SKM-1 (cell line): ENCODE results near the gene C1QTNF12.

Experiments
- DNase-seq: peaks from one replicate; lab custom pipeline; 2025; ENCODE audit not compliant: unreplicated experiment; lab: John Stamatoyannopoulos, UW

The C1QTNF12 gene

DNA sequence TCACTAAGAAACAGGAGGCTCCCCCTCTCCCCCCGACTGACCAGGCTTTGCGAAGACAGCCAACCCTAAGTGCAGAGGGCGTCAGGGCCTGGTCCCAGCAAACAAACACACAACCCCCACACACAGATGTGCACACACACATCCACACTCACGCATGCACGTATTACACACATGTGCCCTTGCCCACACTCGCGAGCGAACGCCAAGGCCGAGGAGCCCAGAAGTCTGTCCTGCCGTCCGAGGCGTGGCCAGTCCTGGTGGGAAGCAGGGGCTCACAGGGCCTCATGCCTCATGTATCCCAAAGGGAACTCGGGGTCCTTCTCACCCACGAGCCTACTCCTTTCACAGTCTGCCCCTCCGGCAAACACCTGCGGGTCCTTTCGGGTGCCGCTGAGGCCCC, 16.8 kb downstream of the C1QTNF12 start:
- no peak for DNase-seq

DNA sequence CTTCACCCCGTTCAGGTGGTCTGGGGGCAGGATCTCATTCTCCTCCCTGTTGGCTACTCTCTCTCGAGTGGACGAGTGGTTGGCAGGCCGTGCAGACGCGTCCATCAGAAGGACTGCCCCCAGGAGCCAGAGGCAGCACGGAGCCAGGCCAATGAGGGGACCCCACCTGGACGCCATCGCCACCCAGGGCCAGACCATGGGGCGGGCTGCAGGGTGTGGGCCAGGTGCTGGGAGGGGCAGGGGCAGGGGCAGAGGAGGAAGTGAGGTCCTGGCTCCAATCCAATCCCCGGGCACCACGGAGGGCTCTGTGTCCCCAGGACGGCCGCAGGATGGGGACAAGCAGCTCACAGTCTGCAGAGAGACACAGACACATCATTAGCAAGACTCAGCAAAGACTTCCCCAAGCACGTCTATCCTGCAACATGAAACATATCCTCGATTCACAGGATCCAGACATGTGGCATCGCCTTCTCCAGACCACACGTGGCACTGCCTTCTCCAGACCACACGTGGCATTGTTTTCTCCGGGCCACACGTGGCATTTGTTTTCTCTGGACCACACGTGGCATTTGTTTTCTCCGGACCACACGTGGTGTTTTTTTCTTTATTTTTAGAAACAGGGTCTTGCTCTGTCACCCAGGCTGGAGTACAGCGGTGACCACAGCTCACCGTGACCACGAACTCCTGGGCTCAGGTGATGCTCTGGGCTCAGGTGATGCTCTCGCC, 17.8 kb downstream of the C1QTNF12 start:
- no peak for DNase-seq

DNA sequence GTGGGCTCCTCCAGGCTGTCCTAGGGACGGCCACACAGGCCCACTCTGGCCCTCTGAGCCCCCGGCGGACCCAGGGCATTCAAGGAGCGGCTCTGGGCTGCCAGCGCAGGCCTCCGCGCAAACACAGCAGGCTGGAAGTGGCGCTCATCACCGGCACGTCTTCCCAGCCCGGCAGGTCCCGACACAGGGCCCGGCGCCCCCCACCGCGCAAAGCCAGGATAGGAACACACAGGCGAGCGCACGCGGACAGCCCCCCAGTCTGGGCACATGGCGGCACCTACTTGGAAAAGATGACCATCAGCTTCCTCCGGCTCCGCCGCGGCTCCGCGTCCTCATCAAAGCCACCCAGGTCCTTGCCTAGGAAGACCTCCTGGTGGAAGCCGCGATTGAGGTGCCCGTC, 18.3 kb downstream of the C1QTNF12 start:
- no peak for DNase-seq

DNA sequence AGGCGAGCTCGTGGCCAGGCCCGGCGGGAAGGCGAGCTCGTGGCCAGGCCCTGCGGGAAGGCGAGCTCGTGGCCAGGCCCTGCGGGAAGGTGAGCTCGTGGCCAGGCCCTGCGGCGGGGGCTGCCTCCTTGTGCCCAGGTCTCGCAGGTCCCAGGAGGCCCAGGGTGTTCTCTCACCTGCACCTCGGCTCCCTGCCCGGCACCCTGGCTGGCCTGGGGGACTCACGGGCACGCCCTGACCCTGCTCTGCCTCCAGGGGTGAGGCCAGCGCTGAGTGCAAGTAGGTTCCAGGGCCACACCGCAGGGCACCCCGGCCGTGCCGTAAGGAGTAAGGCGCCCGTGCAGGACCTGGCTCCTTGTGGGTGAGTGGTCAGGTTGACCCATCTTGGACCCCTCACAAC, 19.1 kb downstream of the C1QTNF12 start:
- no peak for DNase-seq

DNA sequence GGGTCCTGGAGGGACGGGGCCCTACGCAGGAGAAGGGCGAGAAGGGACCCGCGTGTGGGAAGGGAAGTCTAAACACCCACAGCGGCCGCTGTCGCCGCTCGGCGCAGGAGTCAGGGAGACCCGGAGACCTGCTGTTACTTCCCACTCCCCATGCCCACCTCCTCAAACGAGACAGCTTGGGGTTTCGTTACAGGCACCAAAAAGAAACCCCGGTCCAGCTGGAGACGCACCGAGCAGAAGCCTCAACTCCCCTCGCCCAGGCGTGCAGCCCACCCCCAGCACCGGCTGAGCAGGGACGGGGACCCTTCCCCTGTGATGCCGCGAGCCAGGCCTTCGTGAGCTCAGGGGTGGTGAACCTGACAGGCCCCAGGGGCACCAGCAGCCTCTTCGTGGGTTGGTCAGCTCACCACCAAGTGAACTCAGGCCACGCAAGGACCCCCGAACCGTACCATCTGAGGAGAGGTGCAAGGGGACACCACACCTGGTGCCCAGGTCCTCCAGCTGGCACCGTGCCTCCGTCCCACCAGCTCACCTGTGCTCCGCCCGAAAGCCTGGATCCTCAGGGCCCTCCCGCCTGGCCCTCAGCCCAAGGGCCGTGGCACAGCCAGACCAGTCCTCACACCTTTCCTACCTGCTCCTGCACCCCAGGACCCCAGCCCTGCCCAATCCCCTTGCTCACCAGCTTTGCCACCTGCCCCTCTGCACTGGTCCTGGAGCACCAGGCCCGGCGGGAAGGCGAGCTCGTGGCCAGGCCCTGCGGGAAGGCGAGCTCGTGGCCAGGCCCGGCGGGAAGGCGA, 19.8 kb downstream of the C1QTNF12 start:
- no peak for DNase-seq

DNA sequence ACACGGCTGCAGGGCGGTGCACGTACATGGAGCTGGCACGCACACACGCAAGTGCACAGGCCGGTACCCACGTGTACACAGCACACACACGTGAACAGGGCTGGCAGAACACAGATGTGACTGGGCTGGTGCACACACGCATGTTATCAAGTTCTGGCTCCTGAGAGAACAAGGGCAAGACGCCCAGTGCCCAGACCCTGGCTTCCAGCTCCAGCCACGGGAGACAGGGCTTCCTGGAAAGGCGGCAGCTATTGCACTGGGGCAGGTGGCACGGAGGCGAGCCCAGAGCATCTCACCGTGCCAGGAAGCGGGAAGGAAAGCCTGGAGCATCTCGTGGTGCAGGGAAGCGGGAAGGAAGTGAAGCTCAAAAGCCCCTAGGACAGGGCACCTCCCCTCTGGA, 20.6 kb downstream of the C1QTNF12 start:
- no peak for DNase-seq

DNA sequence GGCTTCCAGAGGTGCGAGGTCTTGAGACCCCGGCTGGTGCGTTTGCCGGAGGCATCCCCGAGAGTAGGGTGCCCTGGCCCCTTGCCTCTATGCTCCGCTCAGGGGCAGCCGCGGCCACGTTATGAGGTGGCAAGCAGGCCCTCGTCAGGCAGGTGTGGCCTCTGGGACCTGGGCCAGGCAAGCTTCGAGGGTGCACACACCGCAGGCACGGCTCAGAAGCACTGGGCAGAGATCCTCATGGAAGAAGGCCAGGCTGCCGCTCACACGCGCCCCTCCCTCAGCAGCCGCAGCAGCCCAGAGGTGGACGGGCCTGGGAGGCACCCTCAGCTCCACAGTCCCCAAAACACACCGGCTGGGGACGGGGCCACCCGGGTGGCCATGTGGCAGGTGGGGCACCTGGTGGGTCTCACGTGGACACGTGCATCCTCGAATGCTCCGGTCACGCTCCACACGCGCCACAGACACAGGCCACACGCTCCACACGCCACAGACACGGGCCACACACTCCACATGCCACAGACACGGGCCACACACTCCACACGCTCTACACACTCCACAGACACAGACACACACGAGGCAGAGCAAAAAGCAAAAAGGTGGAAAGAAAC, 21.2 kb downstream of the C1QTNF12 start:
- DNase-seq, result no peak

DNA sequence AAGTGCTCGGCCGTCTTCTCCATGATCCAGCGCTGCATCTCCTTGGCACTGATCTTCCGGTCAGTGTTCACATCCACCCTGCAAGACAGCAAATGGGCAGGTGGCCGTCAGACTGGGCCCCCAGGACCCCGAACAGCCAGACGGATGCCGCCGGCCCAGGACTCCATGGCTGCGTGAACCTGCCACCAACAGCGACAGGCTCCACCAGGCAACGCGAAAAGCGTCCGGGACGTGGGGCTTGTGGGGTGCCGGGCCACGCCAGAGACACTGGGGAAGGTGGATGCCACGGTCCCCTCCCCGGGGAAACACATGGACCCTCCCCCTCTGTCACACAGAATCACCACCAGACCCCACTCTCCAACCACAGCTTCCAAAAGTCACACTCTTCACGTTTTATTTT, 22.6 kb downstream of the C1QTNF12 start:
- DNase-seq, result no peak

DNA sequence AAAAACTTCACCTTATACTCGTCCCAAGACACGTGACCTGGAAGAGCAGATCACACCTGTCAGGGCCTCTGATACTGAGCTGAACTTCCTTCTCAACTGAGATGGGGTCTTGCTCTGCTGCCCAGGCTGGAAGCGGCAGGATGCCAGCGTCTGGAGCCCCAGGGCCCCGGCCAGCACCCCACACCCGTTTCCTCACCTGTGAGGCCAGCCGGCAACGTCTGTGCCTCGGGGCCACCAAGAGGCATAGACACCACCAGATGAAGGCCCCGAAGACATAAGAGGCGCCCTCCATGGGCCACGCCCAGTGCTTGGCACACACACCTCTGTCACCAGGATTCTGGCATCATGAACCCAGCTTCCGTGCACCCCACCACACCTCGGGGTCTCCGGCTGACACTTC, 23.2 kb downstream of the C1QTNF12 start:
- no peak for DNase-seq

DNA sequence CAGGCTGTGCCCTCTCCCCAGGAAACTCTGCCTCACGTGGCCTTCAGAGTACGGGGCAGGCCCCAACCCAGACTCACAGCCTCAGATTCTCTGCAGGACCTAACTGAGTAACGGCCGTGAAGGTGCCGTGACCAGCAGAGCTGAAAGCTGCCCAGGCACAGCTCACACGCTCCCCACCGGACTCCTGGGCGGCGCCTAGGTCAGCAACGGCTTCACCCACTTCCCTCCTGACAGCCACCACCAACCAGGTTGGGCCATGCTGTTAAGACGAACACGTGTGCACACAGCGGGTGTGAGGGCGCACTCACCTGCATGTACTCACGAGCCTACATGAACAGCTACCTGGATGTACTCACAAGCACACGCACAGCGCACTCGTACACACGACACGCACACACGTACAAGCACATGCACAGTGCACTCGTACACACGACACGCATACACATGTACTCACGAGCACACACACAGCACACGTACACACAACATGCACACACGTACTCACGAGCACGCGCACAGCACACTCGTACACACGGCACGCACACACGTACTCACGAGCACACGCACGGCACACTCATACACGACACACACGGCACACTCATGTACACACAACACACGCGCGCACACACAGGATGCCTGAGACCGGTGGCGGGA, 23.8 kb downstream of the C1QTNF12 start:
- no peak for DNase-seq

DNA sequence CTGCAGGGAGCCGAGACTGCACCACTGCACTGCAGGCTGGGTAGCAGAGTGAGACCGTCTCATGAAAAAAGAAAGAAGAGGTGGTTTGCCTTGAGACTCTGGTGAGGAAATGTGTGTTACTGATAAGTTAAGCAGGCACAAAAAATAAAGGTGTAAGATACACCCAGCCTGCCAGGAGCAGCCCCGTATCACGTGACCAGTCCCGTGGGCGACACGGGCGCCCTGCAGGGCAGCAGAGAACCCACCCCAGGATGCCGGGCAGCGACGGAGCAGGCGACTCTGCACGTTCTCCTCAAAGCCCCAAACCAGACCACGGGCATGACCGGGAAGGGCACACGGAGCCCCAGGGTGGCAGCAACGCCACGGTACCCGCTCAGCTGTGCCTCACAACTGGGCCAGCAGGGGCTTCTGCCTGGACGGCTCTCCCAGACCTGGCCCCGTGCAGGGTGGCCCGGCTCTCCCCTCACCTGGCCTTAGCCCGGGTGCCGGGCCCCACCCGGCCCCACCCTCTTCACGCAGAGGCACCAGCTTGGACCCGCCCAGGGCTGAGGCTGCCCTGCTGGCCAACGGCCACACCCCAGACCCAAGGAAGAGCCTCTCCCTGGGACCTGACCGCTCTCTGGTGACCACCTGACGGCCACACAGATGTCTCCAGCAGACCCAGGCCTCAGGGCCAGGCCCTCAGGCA, 24.5 kb downstream of the C1QTNF12 start:
- no peak for DNase-seq

DNA sequence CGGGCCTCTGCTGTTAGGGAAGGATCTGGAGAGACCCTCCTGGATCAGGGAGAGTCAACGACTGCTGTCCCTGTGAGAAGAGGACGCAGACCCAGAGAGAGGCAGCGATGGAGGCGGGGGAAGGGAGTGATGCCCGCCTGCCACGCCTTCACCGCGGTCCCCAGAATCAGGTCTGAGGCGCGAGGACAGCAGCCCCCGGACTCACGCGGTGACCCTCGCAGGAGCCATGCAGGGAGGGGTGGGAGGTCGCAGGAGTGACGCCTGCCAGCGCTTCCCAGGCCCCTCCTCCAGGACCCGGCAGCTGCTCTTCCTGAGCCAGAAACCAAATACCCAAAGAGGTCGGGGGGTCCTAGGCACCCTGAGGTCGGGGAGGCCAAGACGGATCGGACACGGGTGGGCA, 26.3 kb downstream of the C1QTNF12 start:
- no peak for DNase-seq

DNA sequence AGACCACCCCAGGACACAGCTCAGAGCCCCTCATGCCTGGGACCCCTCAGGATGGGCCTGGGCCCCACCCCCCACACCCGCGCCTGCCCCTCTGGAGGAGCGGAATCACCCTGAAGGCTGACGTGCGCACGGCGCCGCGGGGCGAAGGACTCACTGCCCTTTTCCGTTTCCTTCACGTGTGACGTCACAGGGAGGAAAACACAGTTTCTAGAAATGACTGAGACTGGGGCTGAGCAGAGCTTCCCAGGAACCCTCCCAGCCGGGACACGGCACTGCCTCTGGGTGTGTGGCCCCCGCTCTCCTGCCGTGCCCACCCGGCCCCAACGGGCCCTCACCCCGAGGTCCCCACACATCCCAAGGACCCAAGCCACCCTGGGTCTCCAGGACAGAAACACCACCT, 27.2 kb downstream of the C1QTNF12 start:
- no peak for DNase-seq

DNA sequence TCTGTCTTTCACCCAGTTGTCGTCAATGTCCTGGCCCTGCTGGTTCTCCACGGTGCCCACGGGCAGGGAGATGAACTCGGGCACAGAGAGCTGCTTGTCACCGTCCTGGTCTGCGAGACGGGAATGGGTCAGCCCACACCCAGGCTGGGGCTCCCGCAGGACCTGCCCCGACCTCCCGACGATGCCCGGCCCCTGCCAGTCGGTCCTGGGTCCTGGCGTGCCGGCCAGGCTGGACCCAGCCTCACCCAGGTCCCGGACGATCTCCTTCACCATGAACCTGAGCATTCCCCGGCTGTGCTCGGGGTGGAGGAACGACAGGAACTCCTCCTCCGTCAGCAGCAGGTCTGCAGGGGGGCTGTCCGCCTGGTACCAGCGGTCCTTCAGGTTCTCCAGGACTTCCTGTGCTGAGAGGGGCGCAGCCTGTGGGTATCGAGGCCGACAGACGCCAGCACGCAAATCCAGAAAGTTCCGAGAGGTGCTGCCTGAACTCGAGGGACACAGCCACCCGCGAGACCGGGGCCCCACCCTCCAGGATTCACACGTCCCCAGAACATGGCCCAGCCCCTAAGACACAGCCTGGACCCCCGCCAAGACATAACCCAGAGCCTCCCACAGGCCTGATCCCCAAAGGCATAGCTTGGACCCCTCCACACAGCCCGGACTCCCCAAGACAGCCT, 27.9 kb downstream of the C1QTNF12 start:
- DNase-seq, result no peak

DNA sequence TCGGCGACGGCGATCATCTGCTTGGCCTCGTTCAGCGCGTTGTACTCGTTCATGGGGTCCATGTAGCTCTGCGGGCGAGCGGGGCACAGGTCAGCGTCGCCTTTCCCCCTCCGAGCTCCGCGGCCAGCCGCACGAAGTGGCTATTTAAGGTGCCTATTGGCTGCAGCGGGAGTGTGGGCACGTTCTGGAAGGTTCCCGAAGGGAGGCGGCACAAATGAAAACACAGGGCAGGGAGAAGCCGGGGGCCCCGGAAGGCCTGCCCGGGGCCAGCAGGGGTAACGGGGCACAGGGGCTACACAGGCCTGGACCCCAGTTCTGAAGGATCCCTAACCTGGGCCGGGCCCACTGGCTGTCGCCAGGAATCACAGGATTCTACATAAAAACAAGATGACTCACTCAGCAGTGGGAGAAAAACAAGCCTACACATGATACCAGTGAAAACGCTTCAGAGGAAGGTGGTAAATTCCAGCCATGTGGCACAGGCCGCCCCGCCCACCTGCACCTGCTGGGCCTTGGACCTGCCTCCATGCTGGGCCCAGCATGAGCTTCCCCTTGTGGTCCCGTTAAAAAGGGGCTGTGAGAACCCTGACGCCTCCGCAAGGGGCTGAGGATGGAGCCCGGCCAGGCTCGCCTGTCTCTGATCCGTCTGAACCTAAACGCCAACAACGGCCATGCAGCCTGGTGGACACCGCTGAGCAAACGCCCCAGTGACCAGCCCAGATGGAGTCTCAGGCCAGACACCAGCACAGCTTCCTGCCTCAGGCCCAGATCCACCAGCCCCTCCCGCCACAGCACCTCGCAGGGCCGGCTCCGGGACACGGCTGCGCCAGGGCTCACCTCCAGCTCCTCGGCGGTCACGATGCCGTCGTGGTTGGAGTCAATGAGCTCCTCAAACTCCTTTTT, 28.6 kb downstream of the C1QTNF12 start:
- DNase-seq, result no peak

DNA sequence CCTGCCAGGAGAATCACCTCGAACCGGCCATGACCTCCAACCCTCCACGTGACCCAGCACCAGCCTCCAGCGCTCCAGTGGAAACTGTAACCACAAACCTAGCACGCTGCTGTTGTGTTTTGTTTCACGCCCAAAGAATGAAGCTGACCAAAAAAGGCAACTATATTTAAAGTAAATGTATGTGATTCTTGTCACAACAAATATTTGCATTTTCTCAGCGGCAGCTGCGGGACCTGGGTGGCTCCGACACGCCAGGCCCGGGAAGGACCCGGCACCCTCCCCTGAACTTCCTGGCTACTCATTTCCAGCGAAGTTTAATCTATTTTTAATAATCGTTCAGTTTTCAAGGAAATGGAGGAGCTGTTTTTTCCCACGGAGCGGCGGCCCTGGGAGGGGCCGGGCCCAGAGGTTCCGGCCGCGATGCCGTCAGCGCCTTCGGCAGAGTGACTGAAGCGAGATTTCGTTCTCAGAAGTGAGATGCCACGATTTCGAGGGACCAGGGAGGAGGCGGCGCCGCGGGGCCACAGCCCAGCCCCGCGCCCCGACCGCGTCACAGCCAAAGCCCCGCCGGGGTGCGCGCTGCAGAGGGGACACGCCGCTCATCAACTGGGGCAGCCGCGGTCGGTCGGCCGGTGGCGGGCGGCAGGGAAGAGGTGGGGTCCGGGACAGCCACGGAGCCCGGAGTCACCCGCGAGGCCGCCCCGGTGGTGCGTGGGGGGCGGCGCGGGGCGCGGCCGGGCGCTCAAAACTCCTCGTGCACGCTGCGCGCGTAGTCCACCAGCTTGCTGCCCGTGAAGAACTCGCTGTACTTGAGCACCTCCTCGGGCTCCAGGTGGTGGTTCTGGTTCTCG, 29.5 kb downstream of the C1QTNF12 start:
- DNase-seq, result no peak

DNA sequence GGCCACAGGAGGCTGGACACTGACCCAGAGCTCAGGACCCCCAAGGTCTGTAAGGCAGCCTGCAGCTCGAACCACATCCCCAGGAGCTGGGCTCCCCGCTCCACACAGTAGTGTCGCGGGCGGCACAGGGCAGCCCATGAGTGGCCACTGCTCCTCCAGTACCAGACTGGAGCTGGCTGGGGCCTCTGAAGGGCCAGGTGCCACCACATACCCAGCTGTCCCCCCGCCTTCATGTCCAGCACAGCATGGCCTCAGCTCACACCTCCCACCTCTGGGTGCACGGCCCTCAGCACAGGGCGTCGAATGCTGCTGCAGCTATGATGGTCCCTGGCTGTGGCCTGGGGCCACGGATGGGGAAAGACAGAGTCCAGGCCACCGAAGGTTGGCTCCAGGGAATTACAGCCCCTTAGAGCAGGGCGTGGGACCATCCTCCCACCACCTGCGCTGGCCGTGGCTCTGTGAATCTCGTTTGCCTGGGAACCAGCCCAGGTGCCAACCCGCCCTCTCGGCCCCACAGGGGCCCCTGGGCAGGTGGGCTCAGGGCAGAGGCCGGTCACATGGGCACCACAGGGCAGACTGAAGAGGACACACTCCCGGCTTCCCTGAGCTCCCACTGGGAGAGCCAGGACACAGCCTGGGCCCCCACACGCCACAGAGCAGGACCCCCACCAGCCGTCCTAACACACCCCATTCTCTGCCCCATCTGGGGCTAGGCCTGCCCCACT, 30.5 kb downstream of the C1QTNF12 start:
- DNase-seq, result no peak

DNA sequence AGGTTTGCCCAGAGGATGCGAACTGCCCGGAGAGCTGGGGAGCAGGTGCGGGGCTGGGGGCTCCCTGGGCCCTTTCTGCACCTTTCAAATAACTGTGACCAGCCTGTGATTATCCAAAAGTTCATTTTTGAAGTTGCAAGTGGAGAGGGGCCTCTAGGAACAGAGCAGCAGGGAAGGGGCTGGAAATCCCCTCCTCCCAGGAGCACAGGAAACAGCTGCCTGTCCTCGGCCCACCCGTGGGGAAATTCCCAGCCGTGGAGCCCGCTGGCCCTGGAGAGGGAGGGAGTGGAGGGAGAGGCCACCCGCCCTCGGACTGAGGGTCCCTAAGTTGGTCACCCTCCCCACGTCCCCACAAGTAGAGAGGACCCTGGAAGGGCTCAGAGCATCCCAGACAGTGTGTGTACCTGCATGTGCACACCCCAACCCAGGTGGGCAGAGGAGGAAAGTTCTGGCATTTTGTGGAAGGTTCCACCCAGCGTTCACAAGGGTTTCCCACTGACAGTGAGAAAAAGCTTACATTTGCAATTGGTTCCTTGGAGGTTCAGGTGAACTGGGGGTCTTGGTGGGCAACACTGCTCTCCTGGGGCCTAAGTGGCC, 31.3 kb downstream of the C1QTNF12 start:
- DNase-seq, result no peak
